Transverse colon (tissue), 4 donors: ENCODE results near the gene MBTPS1. TPM values are rescaled to one million over a fixed set of nuclear protein-coding genes. Genes with fewer than 3 reads are reported as not detected.

ENCODE experiments used
- DNase-seq: peaks from one replicate; pipeline ENCODE4 v3.0.0-alpha.2; 2019
- H3K27ac ChIP-seq, 4 donors: fragments of 200-600 bp; sonication (generic); 2 replicates each; pipeline ENCODE4 v1.5.1; 2016 to 2018; ENCODE audit warnings: inconsistent platforms in 4 of 4
- H3K27me3 ChIP-seq: fragments of 200-600 bp; sonication (generic); 2 replicates; pipeline ENCODE4 v1.5.1; 2017; ENCODE audit warnings: inconsistent platforms
- H3K36me3 ChIP-seq, 4 donors: fragments of 200-600 bp; sonication (generic); 2 replicates each; pipeline ENCODE4 v1.5.1; 2017 to 2019; ENCODE audit warnings: inconsistent platforms in 4 of 4
- H3K4me1 ChIP-seq, 4 donors: fragments of 200-600 bp; sonication (generic); 2 replicates each; pipeline ENCODE4 v1.5.1; 2017 to 2020; ENCODE audit warnings: inconsistent platforms in 4 of 4
- H3K4me3 ChIP-seq, 4 donors: fragments of 200-600 bp; sonication (generic); 1 replicate in 1 of 4; 2 replicates in 3 of 4; pipeline versions ENCODE4 v1.5.1 to v1.6.1; 2017 to 2019; ENCODE audit warnings: inconsistent platforms in 4 of 4
- H3K9me3 ChIP-seq, 2 donors: fragments of 200-600 bp; sonication (generic); 2 replicates each; pipeline ENCODE4 v1.5.1; 2017 to 2019; ENCODE audit warnings: inconsistent platforms in 2 of 2
- CTCF ChIP-seq, 5 experiments: fragments of 200-600 bp in 3 of 5; fragments of 450-650 bp in 2 of 5; sonication (generic) in 3 of 5; IDR thresholded peaks; 1 replicate in 2 of 5; 2 replicates in 3 of 5; pipeline ENCODE4 v1.5.1; 2016 to 2017; ENCODE audit warnings: antibody characterized with exemption in 5 of 5, inconsistent platforms in 3 of 5, mild to moderate bottlenecking in 2 of 5, moderate library complexity in 1 of 5
- EP300 ChIP-seq: sonication (generic); formaldehyde crosslinking; IDR thresholded peaks from one replicate; pipeline ENCODE4 v1.6.1; 2017; ENCODE audit warnings: antibody characterized with exemption, low read depth
- POLR2A ChIP-seq: fragments of 450-650 bp; IDR thresholded peaks from one replicate; pipeline ENCODE4 v1.6.1; 2016; ENCODE audit warnings: antibody characterized with exemption, mild to moderate bottlenecking, moderate library complexity
- POLR2AphosphoS5 ChIP-seq, 3 donors: sonication (generic); formaldehyde crosslinking; IDR thresholded peaks; one replicate each; pipeline ENCODE4 v1.6.1; 2016; ENCODE audit warnings: antibody characterized with exemption in 3 of 3
- WGBS, 2 donors: methylation state at CpG; one replicate each; pipeline ENCODE4 v1.1.5; 2018; ENCODE audit warnings: low coverage in 1 of 2; 5-methylcytosine and 5-hydroxymethylcytosine counted together
- in situ Hi-C, 4 donors: fragments of 200-750 bp; cut with MboI; loops; one replicate each; pipeline versions ENCODE4 v1.15.0 to v1.15.1; 2017; ENCODE audit warnings: low sequenced_read_pairs in 3 of 4, low pct_ligation_motif_present in 1 of 4, low pct_unique_long_range_greater_than_20kb in 1 of 4
- intact Hi-C: fragments of 100-400 bp; cut with DNase I; formaldehyde crosslinking; loops from one replicate; pipeline ENCODE4 v1.15.1; 2023; ENCODE audit warnings: low total_unique reads
- total RNA-seq, 4 donors: library from RNA; depleted of rRNA; stranded (reverse); fragments of >200 nt; gene quantifications; one replicate each; pipeline ENCODE4 v1.1.0, GENCODE V29; 2016

MBTPS1 gene
- total RNA-seq, 4 donors from 2014 or later, result 53.7 to 110 (median 97.0) TPM

GRCh38 chr16:84053237-84053636, 63.5 kb downstream of the MBTPS1 start:
- Histone ChIP-seq H3K9me3 (no peaks in the 10 kb centered on the region), H3K27ac (no peak overlapping the region), H3K36me3 (peaks cover 0 to 49% (median 22%) of the 10 kb centered on the region in 4 donors), H3K4me3 (no peak overlapping the region), H3K27me3 (no peaks in the 10 kb centered on the region), H3K4me1 (no peaks in the 10 kb centered on the region)
- DNase-seq, result peak; percentile 1
- in situ Hi-C loops (loop anchor here (25.0 kb wide), 2 partner anchors 91 to 241 kb away; partner anchors contain the start of genes HSBP1 (in 3 of the 4), NECAB2 (in 3 of the 4) and OSGIN1 (in 3 of the 4)), intact Hi-C loops (no loop called here)
- no peak for TF ChIP-seq POLR2A
- TF ChIP-seq EP300, result no peak
- TF ChIP-seq CTCF (IDR thresholded peaks at IDR 0.05), result no peak
- TF ChIP-seq POLR2AphosphoS5 (IDR thresholded peaks at IDR 0.05), result no peak
- 60 to 90% methylated on average over 1 to 13 of the region's 13 CpGs for WGBS, 2 donors

DNA sequence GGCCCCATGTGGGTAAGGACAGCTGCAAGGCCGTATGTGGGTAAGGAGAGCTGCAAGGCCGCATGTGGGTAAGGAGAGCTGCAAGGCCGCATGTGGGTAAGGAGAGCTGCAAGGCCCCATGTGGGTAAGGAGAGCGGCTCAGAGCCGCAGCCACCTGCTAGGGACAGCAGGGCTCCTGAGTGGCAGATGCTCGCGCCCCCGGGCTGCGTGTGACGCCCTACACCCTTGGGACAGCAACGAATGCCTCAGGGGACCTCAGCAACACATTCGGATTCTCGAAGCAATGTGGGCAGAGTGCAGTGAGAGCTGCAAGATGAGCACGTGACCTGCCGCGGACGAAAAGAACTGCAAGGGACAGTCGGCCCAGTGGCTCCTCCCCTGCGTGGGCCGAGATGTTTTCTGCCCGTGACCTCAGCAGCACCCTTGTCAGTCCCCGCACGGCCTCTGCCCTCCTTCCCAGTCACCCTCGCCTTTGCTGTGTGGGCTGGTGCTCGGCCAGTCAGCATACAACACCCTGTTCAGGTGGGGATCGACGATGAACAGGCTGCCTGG, 64.6 kb downstream of the MBTPS1 start:
- H3K36me3 ChIP-seq, result peaks cover 0 to 38% (median 16%) of the 10 kb centered on the region in 4 donors
- intact Hi-C loops (no loop called here), in situ Hi-C loops (loop anchor here (25.0 kb wide), 2 partner anchors 90 to 240 kb away; partner anchors contain the start of genes HSBP1 (in 3 of the 4), NECAB2 (in 3 of the 4) and OSGIN1 (in 3 of the 4))
- WGBS, 2 donors, result 93 to 97% methylated on average over 7 to 27 of the region's 27 CpGs
- no peaks in the 10 kb centered on the region for H3K4me1 ChIP-seq
- no peak overlapping the region for H3K27ac ChIP-seq
- no peak for TF ChIP-seq POLR2A
- no peak for TF ChIP-seq EP300
- TF ChIP-seq POLR2AphosphoS5 (IDR thresholded peaks at IDR 0.05), result no peak
- no peak for TF ChIP-seq CTCF (IDR thresholded peaks at IDR 0.05)
- H3K9me3 ChIP-seq, result no peaks in the 10 kb centered on the region
- no peak for DNase-seq
- H3K27me3 ChIP-seq, result no peaks in the 10 kb centered on the region
- H3K4me3 ChIP-seq, result no peak overlapping the region

DNA sequence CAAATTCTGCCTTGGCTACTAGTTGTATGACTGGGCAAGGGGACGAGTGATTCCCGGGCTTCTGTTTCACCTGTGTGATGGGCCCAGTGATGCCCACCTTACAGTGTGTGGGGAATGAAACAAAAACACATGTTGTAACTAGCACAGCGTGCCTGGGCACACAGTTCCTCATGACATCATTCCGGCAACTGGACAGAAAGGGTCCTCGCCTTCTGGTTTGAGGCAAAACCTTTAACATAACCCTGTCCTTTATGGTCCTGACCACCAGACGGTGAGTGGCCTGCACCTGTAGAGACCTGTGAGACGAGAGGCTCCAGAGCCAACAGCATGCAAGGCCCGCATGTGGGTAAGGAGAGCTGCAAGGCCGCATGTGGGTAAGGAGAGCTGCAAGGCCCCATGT, 66.4 kb downstream of the MBTPS1 start:
- H3K36me3 ChIP-seq, result peaks cover 0 to 22% (median 11%) of the 10 kb centered on the region in 4 donors

More for the DNA sequence above, 66.4 kb downstream of the MBTPS1 start:
- TF ChIP-seq CTCF (IDR thresholded peaks at IDR 0.05), result no peak
- no peak for TF ChIP-seq POLR2AphosphoS5 (IDR thresholded peaks at IDR 0.05)
- no peak for TF ChIP-seq EP300
- TF ChIP-seq POLR2A, result no peak
- Histone ChIP-seq H3K9me3 (no peaks in the 10 kb centered on the region), H3K4me3 (no peak overlapping the region), H3K27ac (no peak overlapping the region), H3K27me3 (no peaks in the 10 kb centered on the region), H3K4me1 (no peaks in the 10 kb centered on the region)
- intact Hi-C loops, result no loop called here
- 95% methylated on average over 9 of the region's 9 CpGs; no CpG with 5 or more reads in 1 of the 2 donors for WGBS, 2 donors
- in situ Hi-C loops, result loop anchor here (25.0 kb wide), 2 partner anchors 88 to 238 kb away; partner anchors contain the start of genes HSBP1 (in 3 of the 4), NECAB2 (in 3 of the 4) and OSGIN1 (in 3 of the 4)
- DNase-seq, result no peak
